GM18907 (cell line): ENCODE results near the gene STAP2.
"Not testable (repeated sequence)": the region's sequence is repeated elsewhere in the genome, so short reads cannot be mapped to it uniquely, and the experiment has no call there.

Experiments
- ATAC-seq: cut with Tn5 transposase; IDR thresholded peaks from one replicate; pipeline ENCODE4 v1.9.1; 2021; ENCODE audit warnings: mild to moderate bottlenecking, moderate library complexity; ENCODE audit not compliant: unreplicated experiment

Gene STAP2

GRCh38 chr19:4358709-4359626 is 20.3 kb upstream of the STAP2 start:
- ATAC-seq, result no peak

GRCh38 chr19:4357921-4358326 is 19.3 kb upstream of the STAP2 start:
- ATAC-seq, result no peak

GRCh38 chr19:4357095-4357797 is 18.6 kb upstream of the STAP2 start:
- ATAC-seq, result no peak

- ATAC-seq, result no peak
Observed at GRCh38 chr19:4354897-4355296, 16.3 kb upstream of the STAP2 start.

- no peak for ATAC-seq
Observed at GRCh38 chr19:4354282-4354681, 15.7 kb upstream of the STAP2 start.

GRCh38 chr19:4352701-4353121 is 14.1 kb upstream of the STAP2 start:
- ATAC-seq, result no peak

GRCh38 chr19:4350726-4351125 is 12.1 kb upstream of the STAP2 start:
- ATAC-seq, result no peak

- no peak for ATAC-seq
Observed at GRCh38 chr19:4350111-4350510, 11.5 kb upstream of the STAP2 start.

GRCh38 chr19:4349225-4349624 is 10.6 kb upstream of the STAP2 start:
- not testable (repeated sequence) for ATAC-seq

- ATAC-seq, result no peak
Observed at GRCh38 chr19:4347521-4347920, 8.9 kb upstream of the STAP2 start.

- ATAC-seq, result no peak
Observed at GRCh38 chr19:4346020-4346383, 7.4 kb upstream of the STAP2 start.

GRCh38 chr19:4345342-4346019 is 6.9 kb upstream of the STAP2 start:
- no peak for ATAC-seq

- peak; percentile 55 for ATAC-seq
Observed at GRCh38 chr19:4343370-4344307, 5.0 kb upstream of the STAP2 start, which contains the start of gene MPND. MPND (plus strand) TSS chr19:4343562; CDS start chr19:4343594, 32 bp downstream.

- peak; percentile 86 for ATAC-seq
Observed at GRCh38 chr19:4342615-4343369, 4.2 kb upstream of the STAP2 start.

- ATAC-seq, result no peak
Observed at GRCh38 chr19:4342314-4342614, 3.6 kb upstream of the STAP2 start.

- ATAC-seq, result no peak
Observed at GRCh38 chr19:4337906-4338440, 654 bp downstream of the STAP2 start.

- no peak for ATAC-seq
Observed at GRCh38 chr19:4334929-4335570, 3.6 kb downstream of the STAP2 start.

GRCh38 chr19:4329858-4330257 is 8.8 kb downstream of the STAP2 start:
- ATAC-seq, result no peak
